GM23338 (cell line): ENCODE measurements around the gene EFCAB12.

ENCODE experiments used
- CREB1 ChIP-seq: fragments of 250-450 bp; sonication (Bioruptor Pico); IDR thresholded peaks from 2 replicates; pipeline ENCODE4 v1.5.0; 2020; ENCODE audit warnings: low read depth, mild to moderate bottlenecking, moderate library complexity
- CTCF ChIP-seq, 2 experiments: fragments of 200-600 bp in 1 of 2; sonication (generic) in 1 of 2; conservative IDR thresholded peaks; 2 replicates each; pipeline versions ENCODE4 v1.5.1 to v1.6.1; 2016 to 2017; ENCODE audit warnings: antibody characterized with exemption in 2 of 2, low read depth in 2 of 2, mild to moderate bottlenecking in 2 of 2, moderate library complexity in 1 of 2
- EZH2 ChIP-seq: fragments of 200-600 bp; sonication (generic); IDR thresholded peaks from one replicate; pipeline ENCODE4 v1.8.0; 2017; ENCODE audit warnings: antibody characterized with exemption, mild to moderate bottlenecking, low read depth; ENCODE audit not compliant: unreplicated experiment
- EZH2phosphoT487 ChIP-seq: fragments of 200-600 bp; sonication (generic); IDR thresholded peaks from one replicate; pipeline ENCODE4 v1.8.1; 2018; ENCODE audit warnings: antibody characterized with exemption; ENCODE audit not compliant: unreplicated experiment
- JUNB ChIP-seq: IDR thresholded peaks from one replicate; pipeline ENCODE4 v1.6.1; 2016; ENCODE audit warnings: antibody characterized with exemption; ENCODE audit not compliant: unreplicated experiment
- POLR2AphosphoS5 ChIP-seq: IDR thresholded peaks from 2 replicates; pipeline ENCODE4 v1.6.1; 2016; ENCODE audit warnings: antibody characterized with exemption, low read depth
- REST ChIP-seq: IDR thresholded peaks from one replicate; pipeline ENCODE4 v1.6.1; 2018; ENCODE audit warnings: antibody characterized with exemption; ENCODE audit not compliant: unreplicated experiment
- ZNF114 ChIP-seq: fragments of 250-450 bp; sonication (Bioruptor Pico); IDR thresholded peaks from 2 replicates; pipeline ENCODE4 v1.5.0; 2020; ENCODE audit warnings: mild to moderate bottlenecking, moderate library complexity

- TF ChIP-seq EZH2 (no peak), CTCF (conservative IDR thresholded peaks at IDR 0.05; ENCODE audit: low read depth in 2 of 2) (no peak), JUNB (no peak), CREB1 (CRISPR knock-in tag) (no peak), ZNF114 (CRISPR knock-in tag) (no peak), POLR2AphosphoS5 (no peak), EZH2phosphoT487 (no peak), REST (no peak)
Measured at GRCh38 chr3:129434140-129434539, 5.7 kb upstream of the EFCAB12 start.
